AG08395 (cell line): Measurements from ENCODE around the gene ABCA4.
"Not testable (repeated sequence)": the region's sequence is repeated elsewhere in the genome, so short reads cannot be mapped to it uniquely, and the experiment has no call there.

Experiments used
- DNase-seq: peaks from one replicate; pipeline ENCODE4 v3.0.0; 2012; ENCODE audit warnings: mixed read lengths, low spot score

Gene ABCA4

GRCh38 chr1:94120991-94121390 is at the start of gene ABCA4:
TSS of gene ABCA4 (minus strand) at chr1:94121148. CDS start at chr1:94121045, 103 bp downstream.
- DNase-seq = no peak

GRCh38 chr1:94169126-94169525 is 48.2 kb upstream of the ABCA4 start:
- no peak for DNase-seq

- no peak for DNase-seq
Observed at GRCh38 chr1:94165843-94166242, 44.9 kb upstream of the ABCA4 start.

- DNase-seq = not testable (repeated sequence)
Observed at GRCh38 chr1:94164885-94165284, 43.9 kb upstream of the ABCA4 start.

GRCh38 chr1:94164121-94164520 is 43.2 kb upstream of the ABCA4 start:
- not testable (repeated sequence) for DNase-seq

- DNase-seq = not testable (repeated sequence)
Observed at GRCh38 chr1:94163249-94163648, 42.3 kb upstream of the ABCA4 start.

GRCh38 chr1:94160811-94161210 is 39.9 kb upstream of the ABCA4 start:
- DNase-seq = peak; percentile 79

GRCh38 chr1:94156096-94156625 is 35.2 kb upstream of the ABCA4 start:
- no peak for DNase-seq

GRCh38 chr1:94154989-94155388 is 34.0 kb upstream of the ABCA4 start:
- DNase-seq = no peak

GRCh38 chr1:94153133-94153532 is 32.2 kb upstream of the ABCA4 start:
- DNase-seq = no peak

- DNase-seq = not testable (repeated sequence)
Observed at GRCh38 chr1:94149166-94149565, 28.2 kb upstream of the ABCA4 start.

- no peak for DNase-seq
Observed at GRCh38 chr1:94146273-94146672, 25.3 kb upstream of the ABCA4 start.

GRCh38 chr1:94144836-94145235 is 23.9 kb upstream of the ABCA4 start:
- DNase-seq = no peak

GRCh38 chr1:94143809-94144176 is 22.8 kb upstream of the ABCA4 start:
- no peak for DNase-seq

GRCh38 chr1:94143173-94143808 is 22.3 kb upstream of the ABCA4 start:
- no peak for DNase-seq

GRCh38 chr1:94142583-94142982 is 21.6 kb upstream of the ABCA4 start:
- no peak for DNase-seq

GRCh38 chr1:94142022-94142421 is 21.1 kb upstream of the ABCA4 start:
- DNase-seq = peak; percentile 68

GRCh38 chr1:94132111-94132510 is 11.2 kb upstream of the ABCA4 start:
- DNase-seq = no peak

GRCh38 chr1:94130851-94131595 is 10.1 kb upstream of the ABCA4 start:
- peak; percentile 33 for DNase-seq

- DNase-seq = no peak
Observed at GRCh38 chr1:94126651-94127050, 5.7 kb upstream of the ABCA4 start.

GRCh38 chr1:94125551-94126514 is 4.9 kb upstream of the ABCA4 start:
- no peak for DNase-seq

- DNase-seq = no peak
Observed at GRCh38 chr1:94124538-94124937, 3.6 kb upstream of the ABCA4 start.
